KG1 (cell line): ENCODE results near the gene HTATIP2.
"Not testable (repeated sequence)": the region's sequence is repeated elsewhere in the genome, so short reads cannot be mapped to it uniquely, and the experiment has no call there.

Experiments
- DNase-seq: peaks from one replicate; lab custom pipeline; 2025; lab: John Stamatoyannopoulos, UW

HTATIP2 gene

GRCh38 chr11:20372081-20372626 lies 8.6 kb downstream of the HTATIP2 start:
- DNase-seq: no peak

- no peak for DNase-seq
These were observed 9.6 kb downstream of the HTATIP2 start for GRCh38 chr11:20373147-20373546.

DNA sequence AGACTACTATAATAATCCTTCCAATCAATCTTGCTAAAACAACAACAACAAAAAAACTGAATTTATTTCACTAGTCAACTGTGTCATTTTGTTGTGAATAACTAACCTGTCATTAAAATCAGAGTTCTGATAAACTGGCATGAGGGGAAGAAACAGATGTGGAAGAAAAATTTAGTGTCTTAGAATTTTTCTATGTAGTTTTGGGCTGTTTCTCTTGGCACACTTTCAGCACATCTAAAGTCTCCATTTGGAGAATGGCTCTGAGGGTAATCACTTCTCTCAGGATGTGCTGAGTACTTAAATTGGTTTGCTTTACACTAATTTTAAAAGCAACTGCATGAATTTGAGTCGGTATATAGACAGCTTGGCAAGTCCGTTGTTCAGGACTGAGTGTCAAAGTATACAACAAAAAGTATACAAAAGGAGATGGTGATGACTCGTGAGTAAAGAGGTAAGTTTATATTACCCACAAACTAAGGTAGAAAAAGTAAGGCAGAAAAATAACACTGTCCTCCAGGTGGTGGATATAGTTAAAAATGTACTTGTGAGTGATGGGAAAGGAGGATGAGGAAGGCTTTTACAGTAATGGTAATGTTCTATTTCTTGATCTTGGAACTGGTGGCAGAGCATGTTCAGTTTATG lies 10.2 kb downstream of the HTATIP2 start:
- DNase-seq: no peak

DNA sequence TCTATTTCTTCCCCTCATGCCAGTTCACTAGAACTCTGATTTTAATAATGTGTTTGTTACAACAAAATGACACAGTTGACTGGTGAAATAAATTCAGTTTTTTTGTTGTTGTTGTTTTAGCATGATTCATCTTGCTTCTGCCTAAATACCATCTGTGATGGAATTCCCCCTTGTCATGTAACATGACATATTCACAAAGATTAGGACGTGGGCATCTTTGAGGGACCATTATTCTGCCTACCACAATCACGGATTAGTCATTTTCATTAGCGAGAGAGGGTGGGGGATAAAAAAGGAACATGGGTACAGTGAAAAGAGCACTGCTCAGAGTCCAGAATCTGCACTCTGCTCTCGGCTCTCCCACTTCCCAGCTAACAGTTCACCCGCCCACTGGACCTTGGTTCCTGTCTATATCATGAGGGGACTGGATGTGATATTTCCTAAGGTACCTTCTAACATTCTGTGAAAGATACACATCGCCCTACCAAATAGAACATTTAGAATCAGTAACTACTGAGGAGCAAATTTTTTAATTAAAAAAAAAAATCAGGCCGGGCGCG lies 11.3 kb downstream of the HTATIP2 start:
- DNase-seq: no peak

DNA sequence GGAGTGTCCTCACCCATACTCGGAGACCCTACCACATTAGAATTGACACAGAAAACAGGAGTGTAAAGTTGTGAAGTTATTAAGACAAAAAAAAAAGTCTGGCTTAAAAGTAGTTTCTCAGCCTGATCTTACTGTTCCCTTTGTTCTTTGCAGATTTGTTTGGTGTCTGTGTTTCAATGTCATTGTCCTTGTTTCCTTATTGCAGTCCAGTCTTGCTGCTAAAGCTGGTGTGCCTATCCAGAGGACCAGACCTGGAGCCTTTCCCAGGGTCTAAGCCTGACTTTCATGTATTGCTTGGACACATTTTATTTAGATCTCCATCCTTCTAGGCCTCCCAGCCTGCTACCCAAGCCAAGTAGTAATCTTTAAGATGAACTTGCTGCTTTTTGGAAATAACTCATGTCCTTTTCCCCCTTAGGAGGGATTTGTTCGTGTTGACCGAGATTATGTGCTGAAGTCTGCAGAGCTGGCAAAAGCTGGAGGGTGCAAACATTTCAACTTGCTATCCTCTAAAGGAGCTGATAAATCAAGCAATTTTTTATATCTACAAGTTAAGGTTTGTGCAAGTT lies 12.7 kb downstream of the HTATIP2 start:
- no peak for DNase-seq

GRCh38 chr11:20385996-20386395 lies 22.5 kb downstream of the HTATIP2 start:
- DNase-seq: not testable (repeated sequence)

DNA sequence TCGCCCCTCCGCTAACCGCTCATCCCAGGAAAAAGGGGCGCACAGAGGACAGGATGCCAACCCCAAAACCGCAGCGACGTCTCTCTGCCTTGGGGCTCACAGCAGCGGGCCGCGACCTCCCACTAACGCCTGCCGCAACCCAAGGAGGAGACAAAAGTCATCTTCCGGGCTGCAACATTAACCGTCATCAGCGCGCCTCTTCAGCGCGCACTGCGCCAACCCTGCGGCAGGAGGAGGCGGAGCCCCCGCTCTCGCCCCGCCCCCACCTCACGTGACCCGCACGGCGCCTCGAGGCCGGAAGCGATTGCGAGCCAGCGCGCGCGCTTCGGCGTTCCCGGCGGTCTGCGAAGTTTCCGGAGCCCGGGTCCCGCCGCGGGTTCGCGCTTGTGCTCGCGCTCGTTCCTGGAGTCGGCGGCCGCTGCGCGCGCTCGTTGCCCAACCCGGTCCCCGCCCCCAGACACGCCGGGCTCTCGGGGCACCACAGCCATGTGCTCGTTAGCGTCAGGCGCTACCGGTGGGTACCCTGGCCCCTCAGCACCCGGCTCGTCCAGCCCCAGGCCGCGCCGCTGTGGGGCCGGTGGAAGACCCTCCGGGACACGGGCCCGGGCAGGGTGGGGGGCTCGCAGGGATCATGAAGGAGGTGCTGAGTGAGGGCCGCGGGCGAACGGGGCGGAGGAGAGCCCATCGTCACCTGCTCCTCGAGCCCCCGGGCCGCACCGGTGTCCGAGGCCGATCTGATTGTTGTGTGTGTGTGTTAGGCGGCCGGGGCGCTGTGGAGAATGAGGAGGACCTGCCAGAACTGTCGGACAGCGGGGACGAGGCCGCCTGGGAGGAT lies 24.0 kb downstream of the HTATIP2 start, which contains the start of gene PRMT3:
TSS of gene PRMT3 (plus strand) at position 456 of the 835 bp plus-strand sequence. CDS start at position 487, 31 bp downstream.
- DNase-seq: peak; percentile 93

- DNase-seq: peak; percentile 58
These were observed 24.9 kb downstream of the HTATIP2 start for GRCh38 chr11:20388096-20389055.

DNA sequence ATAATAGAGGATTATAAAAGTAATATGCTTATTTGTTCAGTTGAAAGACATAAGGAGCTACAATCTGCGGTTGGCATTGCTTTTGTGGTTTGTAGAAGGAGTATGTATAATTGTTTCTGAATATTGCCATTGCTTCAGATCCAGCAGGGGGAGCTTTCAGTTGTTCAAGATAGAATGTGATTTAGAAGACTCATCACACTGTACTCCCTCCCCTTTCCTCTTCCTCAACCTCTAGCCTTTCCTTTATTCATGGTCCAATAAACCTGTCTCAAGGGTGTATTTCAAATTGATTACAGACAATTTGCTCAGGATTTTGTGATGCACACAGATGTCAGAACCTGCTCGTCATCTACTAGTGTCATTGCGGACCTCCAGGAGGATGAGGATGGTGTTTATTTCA lies 33.8 kb downstream of the HTATIP2 start:
- DNase-seq: no peak

DNA sequence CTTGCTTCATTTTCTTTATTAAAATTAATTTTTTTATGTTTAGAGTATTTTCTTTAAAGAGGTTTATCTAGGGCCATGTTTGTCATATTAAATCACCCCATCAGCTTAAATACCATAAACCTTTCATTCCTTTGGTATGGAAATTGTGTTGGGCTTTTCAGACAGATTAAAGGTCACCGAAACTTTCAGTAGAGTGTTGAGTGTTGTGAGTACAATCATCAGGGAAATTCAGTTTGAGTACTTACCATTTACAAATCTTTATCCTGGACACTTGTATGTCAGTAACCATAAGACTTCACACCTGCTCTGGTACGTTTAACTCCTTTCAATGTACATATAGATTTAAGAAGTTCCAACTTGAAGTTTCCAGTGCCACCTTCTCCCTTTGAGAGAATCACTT lies 36.0 kb downstream of the HTATIP2 start:
- DNase-seq: no peak

DNA sequence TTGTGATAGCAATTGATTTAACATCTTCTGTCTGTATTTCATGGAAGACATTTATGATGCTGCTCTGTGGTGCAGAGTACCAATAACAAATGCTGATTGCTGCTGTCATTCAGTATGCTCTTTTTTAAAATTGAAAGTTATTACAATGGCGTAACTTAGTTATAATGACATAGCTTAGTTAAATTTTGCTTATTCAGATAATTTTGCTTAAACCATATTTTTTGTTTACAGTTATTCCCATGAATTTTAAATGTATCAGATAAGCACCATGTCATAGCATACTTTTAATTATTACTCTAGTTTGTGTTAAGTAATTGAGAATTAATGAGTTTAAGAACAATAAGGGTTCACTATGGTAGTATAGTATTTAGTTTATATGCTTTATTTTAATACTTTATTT lies 39.5 kb downstream of the HTATIP2 start:
- no peak for DNase-seq

- DNase-seq: no peak
These were observed 43.0 kb downstream of the HTATIP2 start for GRCh38 chr11:20406484-20406883.

GRCh38 chr11:20407344-20407743 lies 43.8 kb downstream of the HTATIP2 start:
- no peak for DNase-seq

DNA sequence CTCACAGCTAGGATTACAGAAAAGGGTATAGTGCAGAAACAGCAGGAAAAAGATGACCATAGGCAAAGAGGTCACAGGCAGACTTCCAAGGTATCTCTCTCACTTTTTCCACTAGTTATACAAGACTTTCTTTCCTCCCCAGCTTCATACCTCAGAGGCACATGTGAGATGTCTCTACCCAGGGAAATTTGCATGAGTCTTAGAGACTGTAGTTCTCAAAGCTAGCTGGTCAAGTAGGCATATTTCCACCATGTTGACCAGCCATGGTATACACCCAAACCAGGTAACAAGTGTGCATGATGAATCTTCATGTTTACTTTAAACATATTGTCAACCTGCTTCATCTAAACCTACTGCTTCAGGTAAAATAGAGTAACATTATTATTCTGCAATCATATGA lies 51.9 kb downstream of the HTATIP2 start:
- DNase-seq: no peak

- DNase-seq: no peak
These were observed 54.3 kb downstream of the HTATIP2 start for GRCh38 chr11:20417771-20418170.

DNA sequence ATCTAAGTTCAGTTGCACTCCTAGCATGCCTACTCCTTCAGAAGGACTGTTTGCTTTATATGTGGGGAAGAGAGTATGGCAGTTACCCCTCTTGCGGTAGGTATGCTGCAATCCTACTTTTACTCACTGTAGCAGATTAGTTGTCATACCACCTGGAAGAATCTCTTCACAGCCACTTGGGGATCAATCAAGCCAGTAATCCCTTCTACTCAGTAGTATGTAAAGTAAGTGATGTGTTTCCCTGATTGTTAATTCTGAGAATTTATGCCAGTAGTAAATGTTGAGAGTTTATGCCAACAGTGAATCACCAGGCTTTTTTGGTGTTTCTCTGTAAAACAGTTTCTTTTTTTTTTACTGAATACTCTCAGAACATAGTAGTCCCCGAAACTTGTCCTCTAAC lies 58.4 kb downstream of the HTATIP2 start:
- DNase-seq: no peak

DNA sequence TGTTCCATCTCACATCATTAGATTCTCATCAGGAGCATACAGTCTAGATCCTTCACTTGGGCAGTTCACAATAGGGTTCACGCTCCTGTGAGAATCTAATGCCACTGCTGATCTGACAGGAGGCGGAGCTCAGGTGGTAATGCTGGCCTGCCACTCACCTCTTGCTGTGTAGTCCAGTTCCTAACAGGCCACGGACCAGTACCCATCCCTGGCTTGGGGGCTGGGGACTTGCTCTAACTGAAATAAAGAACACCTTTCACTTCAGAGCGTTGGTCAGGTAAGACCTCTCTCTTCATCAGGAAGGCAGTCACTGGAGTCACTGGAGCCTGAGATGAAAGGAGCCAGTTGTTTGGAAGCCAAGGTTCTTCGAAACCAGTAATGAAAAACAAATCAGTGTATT lies 65.7 kb downstream of the HTATIP2 start:
- no peak for DNase-seq
